ENCODE results near the gene FSD1L. TPM values are rescaled to one million over a fixed set of nuclear protein-coding genes. Genes with fewer than 3 reads are reported as not detected.

The FSD1L gene
- polyA plus RNA-seq, 1 donor (not counting 4 experiments of a cell fraction or from before 2014, with no cell fraction given): 5.2 TPM

DNA sequence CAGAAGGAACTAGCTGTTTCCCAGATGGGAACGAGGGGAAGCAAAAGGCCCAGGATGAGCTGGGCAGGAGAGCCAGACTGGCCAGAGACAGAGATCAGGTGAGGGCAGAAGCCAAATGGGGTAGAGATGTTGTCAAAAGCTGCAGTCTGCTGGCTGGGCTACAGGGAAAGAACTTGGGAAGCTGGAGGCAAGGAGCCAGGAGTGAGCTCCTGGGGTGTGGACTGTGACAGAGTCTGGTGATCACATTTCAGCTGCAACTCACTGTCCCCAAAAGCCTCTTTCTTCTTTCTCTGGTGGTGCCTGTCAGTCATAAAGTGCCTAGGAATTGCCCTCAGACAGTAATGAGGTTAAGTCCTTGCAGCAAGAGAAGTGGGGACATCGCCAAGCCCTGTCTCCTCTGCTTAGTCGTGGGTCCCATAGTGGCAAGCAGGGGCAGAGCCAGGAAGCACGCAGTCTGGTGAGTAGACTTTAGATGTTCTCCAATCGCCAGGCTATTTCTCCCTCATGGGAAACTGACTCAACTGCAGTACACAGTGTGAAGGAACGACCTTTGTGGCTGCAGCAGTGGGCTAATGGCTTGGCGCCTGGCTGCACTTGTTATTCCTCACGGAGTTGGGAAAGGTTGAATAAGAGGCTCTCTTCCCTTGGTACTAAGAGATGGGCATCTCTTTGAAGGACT lies 2.5 kb upstream of the FSD1L start:
- Histone ChIP-seq H3K79me2 (ENCODE audit: control insufficient read depth, insufficient read depth, low read length) (peaks cover 21% of the 10 kb centered on the region), H3K9me1 (ENCODE audit: control insufficient read depth, extremely low read depth, insufficient read depth, low read length) (no peaks in the 10 kb centered on the region), H3K9me3 (ENCODE audit: control insufficient read depth, low read depth, low read length) (no peaks in the 10 kb centered on the region), H3K27ac (ENCODE audit: control insufficient read depth, insufficient read depth, low read length) (no peak overlapping the region), H3K36me3 (ENCODE audit: control insufficient read depth in 2 of 2, extremely low read depth in 1 of 2, insufficient read depth in 2 of 2, low read length in 2 of 2) (no peaks in the 10 kb centered on the region), H3K9ac (ENCODE audit: control insufficient read depth, extremely low read depth, insufficient read depth, low read length) (no peak overlapping the region), H3K27me3 (ENCODE audit: control insufficient read depth, extremely low read depth, insufficient read depth, low read length) (no peaks in the 10 kb centered on the region), H3K4me2 (ENCODE audit: control insufficient read depth, extremely low read depth, insufficient read depth, low read depth, low read length) (no peak overlapping the region), H3K4me3 (ENCODE audit: control insufficient read depth in 2 of 3, extremely low read depth in 1 of 3, insufficient read depth in 2 of 3, low read depth in 1 of 3, low read length in 3 of 3) (no peak overlapping the region), H4K20me1 (ENCODE audit: control insufficient read depth, extremely low read depth, insufficient read depth, low read length) (no peaks in the 10 kb centered on the region), H2AFZ (ENCODE audit: control insufficient read depth, low read length) (peak overlapping the region; percentile 15), H3K4me1 (ENCODE audit: control insufficient read depth, extremely low read depth, insufficient read depth, low read length) (peaks cover 15% of the 10 kb centered on the region)
- DNase-seq (ENCODE audit: low read depth, low spot score) (no peak), FAIRE-seq (no peak)
- TF ChIP-seq, protein P1, sequence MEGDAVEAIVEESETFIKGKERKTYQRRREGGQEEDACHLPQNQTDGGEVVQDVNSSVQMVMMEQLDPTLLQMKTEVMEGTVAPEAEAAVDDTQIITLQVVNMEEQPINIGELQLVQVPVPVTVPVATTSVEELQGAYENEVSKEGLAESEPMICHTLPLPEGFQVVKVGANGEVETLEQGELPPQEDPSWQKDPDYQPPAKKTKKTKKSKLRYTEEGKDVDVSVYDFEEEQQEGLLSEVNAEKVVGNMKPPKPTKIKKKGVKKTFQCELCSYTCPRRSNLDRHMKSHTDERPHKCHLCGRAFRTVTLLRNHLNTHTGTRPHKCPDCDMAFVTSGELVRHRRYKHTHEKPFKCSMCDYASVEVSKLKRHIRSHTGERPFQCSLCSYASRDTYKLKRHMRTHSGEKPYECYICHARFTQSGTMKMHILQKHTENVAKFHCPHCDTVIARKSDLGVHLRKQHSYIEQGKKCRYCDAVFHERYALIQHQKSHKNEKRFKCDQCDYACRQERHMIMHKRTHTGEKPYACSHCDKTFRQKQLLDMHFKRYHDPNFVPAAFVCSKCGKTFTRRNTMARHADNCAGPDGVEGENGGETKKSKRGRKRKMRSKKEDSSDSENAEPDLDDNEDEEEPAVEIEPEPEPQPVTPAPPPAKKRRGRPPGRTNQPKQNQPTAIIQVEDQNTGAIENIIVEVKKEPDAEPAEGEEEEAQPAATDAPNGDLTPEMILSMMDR (optimal IDR thresholded peaks at IDR 0.05 in 1 of 3, IDR thresholded peaks at IDR 0.05 in 1 of 3, conservative IDR thresholded peaks at IDR 0.05 in 1 of 3; ENCODE audit: extremely low read depth in 1 of 3, insufficient read depth in 2 of 3, low read length in 3 of 3): no peak
- no peak for TF ChIP-seq EZH2 (IDR thresholded peaks at IDR 0.05; ENCODE audit: low read length)
- dilution Hi-C loops (cut with MboI; ENCODE audit: extremely low pct_ligation_motif_present, low sequenced_read_pairs): no loop called here

DNA sequence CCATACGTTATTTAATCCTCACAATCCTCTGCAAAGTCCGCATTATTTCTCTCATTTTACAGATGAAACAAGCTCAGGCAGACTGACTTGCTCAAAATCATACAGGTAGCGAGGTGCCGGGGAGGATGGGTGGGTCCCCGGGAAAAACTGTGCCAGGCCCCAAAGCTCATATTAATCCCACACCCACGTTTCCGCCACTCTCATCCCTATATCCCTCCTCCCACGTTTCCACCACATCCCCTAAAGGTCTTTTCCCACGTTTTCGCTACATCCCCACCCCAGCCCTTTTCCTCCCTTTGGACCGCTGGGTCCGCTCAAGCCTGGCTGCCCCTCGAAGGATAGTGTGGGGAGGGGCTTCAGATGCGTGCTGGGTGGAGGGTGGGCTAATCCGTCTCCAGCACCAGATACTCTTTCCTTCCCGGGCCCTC lies 434 bp upstream of the FSD1L start:
- H3K79me2 ChIP-seq (ENCODE audit: control insufficient read depth, insufficient read depth, low read length): peaks cover 40% of the 10 kb centered on the region
- H3K4me3 ChIP-seq (ENCODE audit: control insufficient read depth in 2 of 3, extremely low read depth in 1 of 3, insufficient read depth in 2 of 3, low read depth in 1 of 3, low read length in 3 of 3): peak overlapping the region; percentile 84 to 87 (median 87)
- H3K9ac ChIP-seq (ENCODE audit: control insufficient read depth, extremely low read depth, insufficient read depth, low read length): peak overlapping the region; percentile 78
- no peaks in the 10 kb centered on the region for H3K27me3 ChIP-seq (ENCODE audit: control insufficient read depth, extremely low read depth, insufficient read depth, low read length)
- no peaks in the 10 kb centered on the region for H3K9me1 ChIP-seq (ENCODE audit: control insufficient read depth, extremely low read depth, insufficient read depth, low read length)
- peak overlapping the region; percentile 77 for H3K4me2 ChIP-seq (ENCODE audit: control insufficient read depth, extremely low read depth, insufficient read depth, low read depth, low read length)
- H3K36me3 ChIP-seq (ENCODE audit: control insufficient read depth in 2 of 2, extremely low read depth in 1 of 2, insufficient read depth in 2 of 2, low read length in 2 of 2): no peaks in the 10 kb centered on the region
- peak overlapping the region; percentile 82 for H2AFZ ChIP-seq (ENCODE audit: control insufficient read depth, low read length)
- H3K27ac ChIP-seq (ENCODE audit: control insufficient read depth, insufficient read depth, low read length): peak overlapping the region; percentile 55
- peaks cover 15% of the 10 kb centered on the region for H3K4me1 ChIP-seq (ENCODE audit: control insufficient read depth, extremely low read depth, insufficient read depth, low read length)
- dilution Hi-C loops (cut with MboI; ENCODE audit: extremely low pct_ligation_motif_present, low sequenced_read_pairs): no loop called here
- no peak for TF ChIP-seq EZH2 (IDR thresholded peaks at IDR 0.05; ENCODE audit: low read length)
- TF ChIP-seq, protein P1 (optimal IDR thresholded peaks at IDR 0.05 in 1 of 3, IDR thresholded peaks at IDR 0.05 in 1 of 3, conservative IDR thresholded peaks at IDR 0.05 in 1 of 3; ENCODE audit: extremely low read depth in 1 of 3, insufficient read depth in 2 of 3, low read length in 3 of 3): no peak
- DNase-seq (ENCODE audit: low read depth, low spot score): no peak
- no peaks in the 10 kb centered on the region for H3K9me3 ChIP-seq (ENCODE audit: control insufficient read depth, low read depth, low read length)
- FAIRE-seq: no peak
- no peaks in the 10 kb centered on the region for H4K20me1 ChIP-seq (ENCODE audit: control insufficient read depth, extremely low read depth, insufficient read depth, low read length)
